ENCODE results near the gene GPX6. TPM values are rescaled to one million over a fixed set of nuclear protein-coding genes. Genes with fewer than 3 reads are reported as not detected.

The GPX6 gene, protein sequence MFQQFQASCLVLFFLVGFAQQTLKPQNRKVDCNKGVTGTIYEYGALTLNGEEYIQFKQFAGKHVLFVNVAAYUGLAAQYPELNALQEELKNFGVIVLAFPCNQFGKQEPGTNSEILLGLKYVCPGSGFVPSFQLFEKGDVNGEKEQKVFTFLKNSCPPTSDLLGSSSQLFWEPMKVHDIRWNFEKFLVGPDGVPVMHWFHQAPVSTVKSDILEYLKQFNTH
- total RNA-seq (2022; extraction: Qiagen RNA extraction), result not detected in 5 replicates

GRCh38 chr6:28515676-28516075 is at the start of gene GPX6:
Gene GPX6 (minus strand): TSS chr6:28515793. CDS start chr6:28515743, 50 bp downstream.

GRCh38 chr6:28525496-28526039 is 10.0 kb upstream of the GPX6 start, which contains the start of gene GPX5:
Gene GPX5 (plus strand): TSS chr6:28525881. CDS start chr6:28526014, 133 bp downstream.

Other genes starting within 250 kb of the GPX6 start
- 3.9 to 5.4 TPM (median 4.2 TPM) in 5 replicates for gene ZSCAN26, start 248.7 kb downstream of the GPX6 start, total RNA-seq (2022; extraction: Qiagen RNA extraction)
- gene PGBD1, start 234.2 kb downstream of the GPX6 start, total RNA-seq (2022; extraction: Qiagen RNA extraction), result 4.1 to 5.0 TPM (median 4.8 TPM) in 5 replicates
- gene ZSCAN31, start 179.6 kb downstream of the GPX6 start, total RNA-seq (2022; extraction: Qiagen RNA extraction), result 1.2 to 2.8 TPM (median 1.8 TPM) in 5 replicates
- gene ZKSCAN3, start 165.8 kb downstream of the GPX6 start, total RNA-seq (2022; extraction: Qiagen RNA extraction), result 1.6 to 2.4 TPM (median 1.9 TPM) in 5 replicates
- gene ZSCAN12, start 116.0 kb downstream of the GPX6 start, total RNA-seq (2022; extraction: Qiagen RNA extraction), result 1.3 to 2.2 TPM (median 1.8 TPM) in 5 replicates
- gene ZSCAN23, start 72.3 kb downstream of the GPX6 start, total RNA-seq (2022; extraction: Qiagen RNA extraction), result not detected in 5 replicates
- not detected in 5 replicates for gene GPX5, start 10.1 kb upstream of the GPX6 start, total RNA-seq (2022; extraction: Qiagen RNA extraction)

Data from A549 treated with dexamethasone at 1 μM for 4 hours (cell line).